Activated CD4-positive, alpha-beta memory T cell treated with anti-CD3 and anti-CD28 coated beads, Interleukin-2, amount 10 ng/mL, durations not matched to agents 7 days and 5 days (primary cell): ENCODE measurements around the gene RGR. TPM values are rescaled to one million over a fixed set of nuclear protein-coding genes. Genes with fewer than 3 reads are reported as not detected.

ENCODE experiments used
- CTCF ChIA-PET: fragments of 350-600 bp; sonication (Branson Sonifier 250); formaldehyde crosslinking; loops from one replicate; lab custom pipeline; 2021; ENCODE audit warnings: antibody characterized with exemption, inconsistent platforms; lab: Charles Lee
- POLR2A ChIA-PET: fragments of 350-600 bp; sonication (Branson Sonifier 250); formaldehyde crosslinking; loops from one replicate; lab custom pipeline; 2021; ENCODE audit warnings: antibody characterized with exemption; lab: Charles Lee
- DNase-seq: peaks from one replicate; pipeline ENCODE4 v3.0.0-alpha.2; 2020
- H3K27ac Mint-ChIP-seq: one replicate; pipeline ENCODE4 v1.8.0; 2021; ENCODE audit warnings: mild to moderate bottlenecking, mixed read lengths
- H3K27me3 Mint-ChIP-seq: one replicate; pipeline ENCODE4 v1.8.0; 2021; ENCODE audit warnings: mixed read lengths
- H3K36me3 Mint-ChIP-seq: one replicate; pipeline ENCODE4 v1.8.0; 2021; ENCODE audit warnings: low read depth, mixed read lengths
- H3K4me1 Mint-ChIP-seq: one replicate; pipeline ENCODE4 v1.8.0; 2021; ENCODE audit warnings: mixed read lengths
- H3K4me3 Mint-ChIP-seq: one replicate; pipeline ENCODE4 v1.8.0; 2021; ENCODE audit warnings: mild to moderate bottlenecking, mixed read lengths
- H3K9me3 Mint-ChIP-seq: one replicate; pipeline ENCODE4 v1.8.0; 2021; ENCODE audit warnings: mixed read lengths
- total RNA-seq, 2 experiments: library from RNA; stranded (reverse); gene quantifications; one replicate each; pipeline ENCODE4 v1.2.3, GENCODE V29; 2021

RGR gene
- total RNA-seq, 2 experiments from 2014 or later: not detected

DNA sequence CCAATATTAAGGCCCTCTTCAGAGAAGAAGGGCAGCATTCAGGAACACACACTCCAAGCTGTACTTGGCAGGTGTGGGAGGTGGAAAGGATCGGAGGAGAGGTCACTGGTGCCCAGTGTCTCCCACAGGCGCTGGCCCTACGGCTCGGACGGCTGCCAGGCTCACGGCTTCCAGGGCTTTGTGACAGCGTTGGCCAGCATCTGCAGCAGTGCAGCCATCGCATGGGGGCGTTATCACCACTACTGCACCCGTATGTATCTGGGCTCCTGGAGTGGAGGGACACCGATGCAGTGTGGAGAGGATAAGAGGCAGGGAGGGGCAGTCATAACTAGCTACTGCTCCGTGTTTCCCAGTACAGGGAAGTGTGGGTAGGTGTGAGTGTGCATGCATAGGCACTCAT lies 3.9 kb downstream of the RGR start:
- ChIA-PET CTCF (interaction anchor here (1.1 to 1.4 kb wide), 2 partner anchors 101 to 288 kb away, joined by 3 read pairs; no protein-coding TSS in a partner anchor), POLR2A (no interaction called here)
- H3K36me3 Mint-ChIP-seq: no peaks in the 10 kb centered on the region
- DNase-seq: no peak
- no peaks in the 10 kb centered on the region for H3K9me3 Mint-ChIP-seq
- H3K4me3 Mint-ChIP-seq: no peak overlapping the region
- no peak overlapping the region for H3K27ac Mint-ChIP-seq
- peaks cover 8% of the 10 kb centered on the region for H3K27me3 Mint-ChIP-seq
- no peaks in the 10 kb centered on the region for H3K4me1 Mint-ChIP-seq

DNA sequence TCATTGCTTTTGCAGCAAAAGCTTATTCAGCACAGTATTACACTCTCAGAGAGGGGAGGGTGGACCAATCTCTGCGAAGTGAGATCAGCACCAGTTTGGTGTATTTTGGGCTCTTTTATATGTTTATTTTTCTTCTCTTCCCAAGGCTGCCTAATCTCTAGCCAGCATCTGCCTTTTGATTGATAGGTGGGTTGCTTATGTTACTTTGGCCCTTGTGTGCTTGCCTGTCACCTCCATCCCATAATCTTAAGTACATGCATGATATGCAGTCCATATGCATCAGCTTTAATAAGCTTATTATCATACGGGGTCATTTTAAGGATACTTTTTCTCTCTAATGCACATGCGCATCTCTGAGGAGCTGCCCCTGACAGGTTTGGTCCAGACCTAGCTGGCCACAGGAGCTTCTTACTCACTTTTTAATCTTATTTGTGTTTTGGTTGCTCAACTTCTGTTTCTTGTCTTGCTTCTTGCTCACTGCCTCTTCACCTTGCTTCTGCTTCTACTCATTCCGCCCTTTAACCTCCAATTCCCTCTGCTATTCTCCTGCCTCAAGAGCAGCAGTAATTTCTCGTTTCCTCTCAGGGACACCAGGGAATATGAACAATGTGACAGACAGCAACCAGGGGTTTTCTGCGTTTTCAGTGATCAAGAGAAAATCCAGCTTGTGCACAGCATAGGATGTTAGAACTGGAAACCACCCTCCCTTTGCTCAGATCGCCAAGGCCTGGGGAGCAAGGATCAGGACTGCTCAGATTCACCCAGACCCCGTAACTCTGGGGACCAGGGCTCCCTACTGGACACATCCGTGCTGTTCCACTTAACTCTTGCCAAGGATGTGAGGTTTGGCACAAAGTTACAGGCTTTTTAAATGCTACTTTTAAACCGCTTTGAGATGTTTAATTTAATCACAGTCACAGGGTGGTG lies 10.0 kb downstream of the RGR start:
- no peak overlapping the region for H3K27ac Mint-ChIP-seq
- peaks cover 12% of the 10 kb centered on the region for H3K27me3 Mint-ChIP-seq
- H3K4me1 Mint-ChIP-seq: peaks cover 6% of the 10 kb centered on the region
- DNase-seq: no peak
- no peak overlapping the region for H3K4me3 Mint-ChIP-seq
- no peaks in the 10 kb centered on the region for H3K9me3 Mint-ChIP-seq
- CTCF ChIA-PET: interaction anchor here (0.9 to 1.5 kb wide), 2 partner anchors 12 to 282 kb away, joined by 3 to 4 read pairs; no protein-coding TSS in a partner anchor
- no peaks in the 10 kb centered on the region for H3K36me3 Mint-ChIP-seq
- POLR2A ChIA-PET: no interaction called here

DNA sequence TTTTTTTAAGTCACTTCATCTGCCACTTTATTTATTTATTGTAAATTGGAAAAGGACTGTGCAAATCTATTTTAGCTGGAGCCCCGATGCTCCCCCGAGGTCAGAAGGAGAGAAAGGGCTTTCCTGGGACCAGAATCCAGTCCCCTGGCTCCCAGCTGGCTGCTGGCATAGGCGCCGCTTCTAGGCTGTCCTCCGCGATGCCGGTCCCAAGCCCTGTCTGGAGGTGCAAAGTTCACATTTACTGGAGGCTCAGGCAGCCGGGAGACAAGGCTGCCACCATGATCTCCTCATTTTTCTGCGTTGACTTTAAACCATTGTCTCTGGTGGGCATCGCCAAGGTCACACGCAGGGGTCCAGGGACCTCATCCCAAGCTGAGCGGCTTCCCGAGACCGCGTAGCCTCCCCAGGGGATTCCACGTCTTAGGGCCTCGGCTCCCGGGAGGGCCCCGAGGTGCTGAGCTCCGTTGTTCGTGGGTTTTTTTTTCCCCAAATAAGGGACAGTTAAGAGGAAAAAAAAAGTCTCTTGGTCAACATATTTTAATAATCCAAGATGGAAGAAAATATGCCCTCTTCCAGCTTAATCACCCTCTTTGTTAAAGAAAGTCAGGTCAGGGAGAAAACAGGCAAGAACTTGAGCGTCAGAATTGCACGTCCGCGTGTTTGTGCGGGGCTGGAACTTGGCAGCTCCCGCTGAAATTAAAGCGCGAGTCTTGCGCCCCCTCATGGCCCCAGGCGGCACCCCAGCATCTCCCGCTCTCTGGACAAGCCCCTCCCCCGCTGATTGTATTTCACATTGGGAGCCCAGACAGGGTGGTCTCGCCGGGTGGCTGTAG lies 11.9 kb downstream of the RGR start:
- no peak overlapping the region for H3K27ac Mint-ChIP-seq
- DNase-seq: peak; percentile 43
- no peak overlapping the region for H3K4me3 Mint-ChIP-seq
- H3K27me3 Mint-ChIP-seq: peaks cover 14% of the 10 kb centered on the region
- peaks cover 6% of the 10 kb centered on the region for H3K4me1 Mint-ChIP-seq
- H3K36me3 Mint-ChIP-seq: no peaks in the 10 kb centered on the region
- ChIA-PET CTCF (interaction anchor here (0.6 to 2.1 kb wide), 13 partner anchors 11 to 343 kb away, joined by 3 to 15 read pairs (median 4); no protein-coding TSS in a partner anchor), POLR2A (no interaction called here)
- H3K9me3 Mint-ChIP-seq: no peaks in the 10 kb centered on the region

DNA sequence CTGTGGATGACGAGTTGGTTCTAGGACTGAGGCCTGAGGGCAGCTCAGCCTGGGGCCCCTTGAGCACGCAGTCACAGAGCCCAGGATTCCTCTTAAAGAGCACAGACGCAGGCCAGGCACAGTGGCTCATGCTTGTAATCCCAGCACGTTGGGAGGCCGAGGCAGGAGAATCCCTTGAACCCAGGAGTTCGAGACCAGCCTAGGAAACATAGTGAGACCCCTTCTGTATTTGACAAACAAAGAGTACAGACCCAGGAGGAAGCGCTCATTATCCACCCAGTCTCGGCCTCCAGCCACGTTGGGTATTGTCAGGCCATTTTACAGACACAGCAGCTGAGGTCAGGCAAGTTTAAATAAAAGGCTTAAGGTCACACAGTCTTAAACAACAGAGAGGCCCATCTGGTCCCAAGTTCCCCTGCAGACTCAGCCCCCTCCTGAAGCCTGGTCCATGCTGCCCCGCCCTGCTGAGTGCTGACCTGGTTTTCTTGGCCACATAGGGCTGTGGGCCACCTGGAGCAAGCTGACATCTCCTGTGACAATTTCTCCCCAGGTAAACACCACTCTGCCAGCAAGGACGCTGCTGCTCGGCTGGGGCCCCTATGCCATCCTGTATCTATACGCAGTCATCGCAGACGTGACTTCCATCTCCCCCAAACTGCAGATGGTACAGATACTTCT lies 12.6 kb downstream of the RGR start:
- H3K4me1 Mint-ChIP-seq: peaks cover 6% of the 10 kb centered on the region
- H3K36me3 Mint-ChIP-seq: no peaks in the 10 kb centered on the region
- peaks cover 11% of the 10 kb centered on the region for H3K27me3 Mint-ChIP-seq
- peak; percentile 12 for DNase-seq
- POLR2A ChIA-PET: no interaction called here
- CTCF ChIA-PET: interaction anchor here (0.8 to 2.1 kb wide), 12 partner anchors 10 to 330 kb away, joined by 3 to 15 read pairs (median 4); no protein-coding TSS in a partner anchor
- H3K9me3 Mint-ChIP-seq: no peaks in the 10 kb centered on the region
- no peak overlapping the region for H3K4me3 Mint-ChIP-seq
- H3K27ac Mint-ChIP-seq: no peak overlapping the region

DNA sequence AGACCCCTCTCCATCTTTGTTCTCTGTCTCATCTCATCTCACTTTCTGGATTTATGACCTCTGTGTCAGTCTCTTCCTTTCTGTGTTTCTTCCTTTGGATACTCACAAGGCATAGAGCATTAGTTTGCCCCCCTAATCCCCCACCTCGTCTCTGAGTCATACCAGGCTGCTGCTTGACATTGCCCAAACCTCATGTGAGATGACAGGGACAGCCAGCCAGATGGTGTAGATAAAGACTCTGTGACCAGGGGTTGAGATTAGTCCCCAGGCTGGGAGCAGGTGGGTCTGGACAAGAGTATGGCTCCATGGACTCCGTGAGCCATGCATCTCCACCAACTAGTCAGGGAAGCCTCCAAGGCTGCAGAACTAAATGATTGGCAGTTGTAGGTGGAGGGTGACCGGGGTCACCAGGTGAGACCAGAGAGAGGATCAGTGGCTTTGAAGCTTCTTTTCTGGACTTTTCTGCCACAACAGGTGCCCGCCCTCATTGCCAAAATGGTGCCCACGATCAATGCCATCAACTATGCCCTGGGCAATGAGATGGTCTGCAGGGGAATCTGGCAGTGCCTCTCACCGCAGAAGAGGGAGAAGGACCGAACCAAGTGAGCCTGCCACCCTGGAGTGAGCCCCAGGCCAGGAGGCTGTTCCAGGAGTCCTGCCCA lies 13.3 kb downstream of the RGR start:
- CTCF ChIA-PET: interaction anchor here (1.1 to 2.5 kb wide), 2 partner anchors 12 to 280 kb away, joined by 4 to 8 read pairs; no protein-coding TSS in a partner anchor
- Mint-ChIP-seq H3K9me3 (no peaks in the 10 kb centered on the region), H3K36me3 (no peaks in the 10 kb centered on the region), H3K4me1 (peaks cover 6% of the 10 kb centered on the region), H3K4me3 (no peak overlapping the region), H3K27ac (no peak overlapping the region), H3K27me3 (peaks cover 12% of the 10 kb centered on the region)
- peak; percentile 14 for DNase-seq
- POLR2A ChIA-PET: no interaction called here

DNA sequence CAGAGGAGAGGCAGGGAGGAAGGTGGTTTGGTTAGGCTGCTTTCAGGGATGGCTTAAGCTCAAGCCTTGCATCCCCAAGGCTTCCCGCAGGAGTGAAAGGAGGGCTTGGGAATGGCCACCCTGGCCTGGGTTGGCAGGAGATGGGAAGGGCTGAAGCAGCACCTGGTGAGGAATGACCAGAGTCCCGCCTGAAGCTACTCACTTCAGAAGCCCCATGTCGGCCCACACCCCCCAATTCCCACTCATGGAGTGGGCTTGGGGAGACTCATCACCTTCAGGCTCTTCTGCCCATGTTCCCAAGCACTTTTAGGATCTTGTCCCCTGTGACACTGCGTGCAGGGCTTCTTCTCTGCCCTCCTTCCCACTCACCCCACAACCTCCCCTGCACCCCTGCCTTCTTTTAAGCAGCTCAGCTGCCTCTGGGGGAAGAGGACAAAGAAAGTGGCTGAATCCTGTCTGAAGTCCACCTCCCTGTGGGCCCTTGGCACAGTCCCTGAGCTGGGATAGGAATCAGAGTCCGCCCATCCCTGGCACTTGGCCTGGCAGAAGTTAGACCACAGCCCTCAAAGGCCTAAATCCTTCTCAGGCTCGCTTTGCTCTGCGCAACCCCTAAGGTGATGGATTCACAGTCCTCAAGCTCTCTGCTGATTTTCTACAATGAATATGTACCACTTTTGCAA lies 16.5 kb downstream of the RGR start:
- POLR2A ChIA-PET: no interaction called here
- no peak overlapping the region for H3K27ac Mint-ChIP-seq

DNA sequence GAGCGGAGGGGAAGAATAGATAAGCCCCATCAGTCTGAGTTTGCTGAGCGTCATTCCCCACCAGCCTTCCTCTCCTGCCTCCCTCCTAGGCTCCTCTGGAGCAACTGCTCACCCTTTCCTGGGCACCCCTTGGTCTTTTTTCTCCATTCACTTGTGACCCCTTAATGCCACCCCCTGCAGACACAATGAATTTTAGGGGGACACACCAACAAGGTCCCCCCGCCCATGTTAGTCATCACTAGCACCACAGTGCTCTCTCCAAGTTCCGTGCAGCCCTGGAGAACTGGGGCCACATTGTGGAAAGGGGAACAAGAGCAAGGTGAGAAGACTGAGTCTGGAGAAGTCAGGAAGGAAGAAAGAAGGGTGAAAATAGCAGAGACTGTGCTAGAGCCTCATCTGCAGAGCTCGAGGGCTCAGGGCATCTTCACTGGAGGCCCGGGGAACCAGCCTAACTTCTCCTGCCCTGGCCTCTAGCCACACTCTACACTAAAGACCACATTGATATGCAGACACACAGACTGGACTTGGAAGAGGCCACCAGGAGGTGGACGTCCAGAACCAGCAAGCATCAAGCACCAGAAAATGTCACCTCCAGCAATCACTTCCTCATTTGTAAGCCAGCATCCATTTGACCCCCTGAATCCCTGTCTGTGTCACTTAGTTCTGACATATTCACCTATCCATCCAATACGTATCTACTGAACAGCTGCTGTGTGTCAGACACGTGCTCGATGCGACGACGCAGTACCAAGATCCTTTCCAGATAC lies 17.5 kb downstream of the RGR start:
- H3K4me1 Mint-ChIP-seq: peaks cover 8% of the 10 kb centered on the region
- no peak overlapping the region for H3K4me3 Mint-ChIP-seq
- no peaks in the 10 kb centered on the region for H3K36me3 Mint-ChIP-seq
- DNase-seq: peak; percentile 8
- peaks cover 20% of the 10 kb centered on the region for H3K27me3 Mint-ChIP-seq
- ChIA-PET CTCF (interaction anchor here (8.9 kb wide), 1 partner anchor 277 kb away, joined by 239 read pairs; no protein-coding TSS in a partner anchor), POLR2A (no interaction called here)
- no peaks in the 10 kb centered on the region for H3K9me3 Mint-ChIP-seq
- H3K27ac Mint-ChIP-seq: no peak overlapping the region

More for the DNA sequence above, 16.5 kb downstream of the RGR start:
- no peaks in the 10 kb centered on the region for H3K36me3 Mint-ChIP-seq
- peaks cover 20% of the 10 kb centered on the region for H3K27me3 Mint-ChIP-seq
- peaks cover 8% of the 10 kb centered on the region for H3K4me1 Mint-ChIP-seq
- DNase-seq: peak; percentile 3
- no peaks in the 10 kb centered on the region for H3K9me3 Mint-ChIP-seq
- CTCF ChIA-PET: interaction anchor here (8.9 kb wide), 1 partner anchor 278 kb away, joined by 239 read pairs; no protein-coding TSS in a partner anchor
- H3K4me3 Mint-ChIP-seq: no peak overlapping the region

DNA sequence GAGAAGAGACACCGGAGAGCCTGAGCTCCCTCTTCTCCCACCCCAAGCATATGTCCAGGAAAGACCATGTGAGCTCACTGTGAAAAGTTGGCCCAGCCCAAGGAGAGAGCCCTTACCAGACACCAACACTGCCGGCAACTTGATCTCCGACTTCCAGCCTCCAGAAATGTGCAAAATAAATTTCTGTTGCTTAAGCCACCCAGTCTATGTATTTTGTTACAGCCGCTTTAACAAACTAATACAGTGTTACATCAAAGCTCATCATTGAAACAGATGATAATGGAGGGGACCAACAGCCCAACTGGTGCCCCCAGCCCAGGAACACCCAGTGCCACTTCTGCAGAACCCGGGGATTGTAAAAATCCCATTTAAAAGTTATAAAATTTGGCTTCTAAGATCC lies 18.9 kb downstream of the RGR start:
- Mint-ChIP-seq H3K27me3 (peaks cover 20% of the 10 kb centered on the region), H3K4me3 (no peak overlapping the region), H3K36me3 (no peaks in the 10 kb centered on the region), H3K4me1 (peaks cover 13% of the 10 kb centered on the region), H3K9me3 (no peaks in the 10 kb centered on the region), H3K27ac (no peak overlapping the region)
- DNase-seq: peak; percentile 7
- ChIA-PET POLR2A (no interaction called here), CTCF (interaction anchor here (0.6 to 8.9 kb wide), 14 partner anchors 10 to 285 kb away, joined by 3 to 239 read pairs (median 4); no protein-coding TSS in a partner anchor)

DNA sequence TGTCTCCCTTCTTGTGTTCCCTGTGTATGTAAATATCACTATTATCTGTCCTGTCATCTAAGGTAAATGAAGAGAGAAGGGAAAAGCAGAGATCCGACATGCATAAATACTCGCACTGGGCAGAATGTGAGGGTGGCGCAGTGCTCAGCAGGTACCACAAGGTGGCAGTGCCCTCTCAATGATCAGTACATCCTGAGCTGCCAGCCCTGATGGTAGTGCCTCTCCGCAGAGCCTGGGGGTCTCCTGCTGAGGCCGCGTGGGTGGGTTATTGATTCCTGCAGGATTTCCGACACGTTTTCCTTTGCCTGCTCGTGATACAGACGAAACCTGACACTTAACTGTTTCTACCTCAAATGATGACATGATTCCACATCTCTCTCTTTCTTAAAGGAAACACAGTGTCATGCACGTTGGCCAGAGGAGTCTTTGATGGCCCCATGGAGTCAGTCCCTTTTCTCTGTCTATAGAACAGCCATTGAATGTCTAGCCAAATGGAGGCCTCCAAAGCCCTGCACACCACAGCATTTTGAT lies 19.8 kb downstream of the RGR start:
- no peaks in the 10 kb centered on the region for H3K9me3 Mint-ChIP-seq
- ChIA-PET POLR2A (no interaction called here), CTCF (interaction anchor here (0.6 to 8.9 kb wide), 21 partner anchors 9 to 284 kb away, joined by 3 to 239 read pairs (median 3); no protein-coding TSS in a partner anchor)
- no peak overlapping the region for H3K4me3 Mint-ChIP-seq
- peaks cover 26% of the 10 kb centered on the region for H3K27me3 Mint-ChIP-seq
- H3K4me1 Mint-ChIP-seq: peaks cover 13% of the 10 kb centered on the region
- peak; percentile 75 for DNase-seq
- no peak overlapping the region for H3K27ac Mint-ChIP-seq
- no peaks in the 10 kb centered on the region for H3K36me3 Mint-ChIP-seq

DNA sequence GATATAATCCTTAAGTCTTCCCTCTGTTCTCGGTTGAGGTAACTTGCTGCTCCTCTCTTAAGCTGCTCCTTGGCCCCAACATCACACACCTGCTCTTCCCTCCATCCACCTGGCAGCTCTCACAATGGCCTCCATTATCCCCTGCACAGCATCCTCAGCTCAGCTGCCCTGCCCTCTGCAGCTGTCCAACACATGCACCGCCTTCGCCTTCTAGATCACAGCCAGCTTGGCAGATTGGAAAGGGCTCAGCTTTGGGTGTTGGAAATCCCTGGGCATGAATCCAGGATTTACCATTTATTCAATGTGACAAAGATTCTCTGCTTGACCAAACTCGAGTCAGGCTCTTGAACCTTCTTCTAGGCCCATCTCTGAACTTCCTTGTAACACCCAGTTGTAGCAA lies 20.6 kb downstream of the RGR start:
- Mint-ChIP-seq H3K4me1 (peaks cover 13% of the 10 kb centered on the region), H3K27me3 (peaks cover 24% of the 10 kb centered on the region), H3K4me3 (no peak overlapping the region), H3K27ac (no peak overlapping the region), H3K36me3 (no peaks in the 10 kb centered on the region), H3K9me3 (no peaks in the 10 kb centered on the region)
- ChIA-PET CTCF (interaction anchor here (0.7 to 8.9 kb wide), 10 partner anchors 10 to 273 kb away, joined by 3 to 239 read pairs (median 4); no protein-coding TSS in a partner anchor), POLR2A (no interaction called here)
- no peak for DNase-seq
